HG02588 (cell line): ENCODE results near the gene VEPH1.

Source experiments
- ATAC-seq: cut with Tn5 transposase; IDR thresholded peaks from one replicate; pipeline ENCODE4 v1.9.1; 2021; ENCODE audit warnings: mild to moderate bottlenecking, moderate library complexity; ENCODE audit not compliant: unreplicated experiment

The VEPH1 gene

GRCh38 chr3:157479464-157480243 lies 23.6 kb downstream of the VEPH1 start:
- ATAC-seq: no peak

DNA sequence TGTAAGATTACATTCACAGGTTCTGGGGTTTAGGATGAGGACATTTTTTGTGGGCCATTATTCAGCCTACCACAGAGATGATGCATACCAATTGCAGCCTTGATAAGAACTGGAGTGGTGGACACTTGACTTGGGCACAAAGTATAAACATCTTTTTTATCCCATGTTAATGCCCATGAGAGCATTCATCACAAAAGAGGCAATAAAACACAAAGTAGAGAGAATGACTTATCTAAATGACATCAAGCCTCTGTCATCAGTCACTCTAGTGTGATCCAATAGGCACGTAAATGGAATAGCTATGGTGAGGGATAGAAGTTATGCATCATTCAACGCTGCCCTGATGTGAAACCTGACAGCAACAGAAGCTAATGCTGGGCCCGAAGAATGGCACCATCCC lies 25.8 kb downstream of the VEPH1 start:
- ATAC-seq: no peak

GRCh38 chr3:157475921-157476414 lies 27.2 kb downstream of the VEPH1 start:
- ATAC-seq: no peak

GRCh38 chr3:157472648-157473047 lies 30.6 kb downstream of the VEPH1 start:
- no peak for ATAC-seq

DNA sequence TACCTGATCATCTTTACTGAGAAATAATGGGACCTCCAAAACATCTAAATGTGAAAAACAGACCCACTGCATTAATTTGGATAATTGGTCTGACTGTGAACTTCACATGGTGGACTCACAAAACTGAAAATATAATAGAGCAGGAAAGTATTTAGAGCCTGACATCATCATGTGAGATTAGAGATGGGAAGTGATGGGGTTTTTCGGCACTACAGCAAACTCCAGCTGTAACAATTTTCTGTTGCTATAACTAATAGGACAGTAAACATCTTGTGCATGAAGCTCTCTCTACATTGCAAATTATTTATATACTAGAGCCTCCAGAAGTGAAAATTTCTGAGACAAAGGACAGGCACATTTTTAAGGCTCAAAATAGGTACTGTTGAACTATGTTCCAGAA lies 32.2 kb downstream of the VEPH1 start:
- ATAC-seq: no peak

GRCh38 chr3:157469561-157470294 lies 33.5 kb downstream of the VEPH1 start:
- ATAC-seq: no peak

DNA sequence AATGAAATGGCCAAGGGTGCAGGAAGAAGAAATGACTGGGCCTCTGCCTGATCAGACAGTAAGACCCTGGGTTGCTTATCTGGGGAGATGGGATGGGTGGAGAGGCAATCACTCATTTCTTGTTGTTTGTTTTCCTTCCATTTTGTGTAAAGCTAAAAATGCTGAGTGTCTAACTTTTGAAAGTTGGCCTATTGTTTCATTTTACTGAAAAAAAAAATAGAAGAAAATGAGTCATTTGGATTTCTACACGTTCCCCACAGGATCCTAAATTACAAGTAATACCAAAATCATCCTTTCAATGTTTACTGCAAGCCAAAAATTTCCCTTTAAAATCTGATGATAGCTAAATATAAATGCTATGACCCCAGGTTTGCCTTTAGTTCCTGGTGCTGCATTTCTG lies 36.0 kb downstream of the VEPH1 start:
- no peak for ATAC-seq

- ATAC-seq: no peak
Observed at GRCh38 chr3:157465741-157466140, 37.5 kb downstream of the VEPH1 start.

GRCh38 chr3:157464321-157464720 lies 38.9 kb downstream of the VEPH1 start:
- no peak for ATAC-seq

DNA sequence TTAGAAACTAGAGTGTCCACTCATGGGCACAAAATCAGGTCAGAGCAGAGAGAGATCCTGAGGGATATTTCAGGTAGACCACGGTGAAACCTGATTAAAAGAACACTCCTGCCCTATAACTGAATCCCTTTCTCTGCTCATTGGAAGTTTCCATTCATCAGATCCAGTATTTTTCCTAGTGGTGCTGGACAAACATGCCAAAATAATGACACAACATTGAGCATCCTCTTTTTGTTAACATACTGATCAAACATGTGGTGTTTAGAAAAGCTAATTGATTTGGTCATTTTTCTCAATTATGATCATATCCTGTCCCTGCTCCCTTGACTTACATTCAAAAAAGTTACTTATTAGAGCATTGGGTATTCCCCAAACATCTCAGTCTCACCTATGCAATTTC lies 39.4 kb downstream of the VEPH1 start:
- ATAC-seq: no peak

DNA sequence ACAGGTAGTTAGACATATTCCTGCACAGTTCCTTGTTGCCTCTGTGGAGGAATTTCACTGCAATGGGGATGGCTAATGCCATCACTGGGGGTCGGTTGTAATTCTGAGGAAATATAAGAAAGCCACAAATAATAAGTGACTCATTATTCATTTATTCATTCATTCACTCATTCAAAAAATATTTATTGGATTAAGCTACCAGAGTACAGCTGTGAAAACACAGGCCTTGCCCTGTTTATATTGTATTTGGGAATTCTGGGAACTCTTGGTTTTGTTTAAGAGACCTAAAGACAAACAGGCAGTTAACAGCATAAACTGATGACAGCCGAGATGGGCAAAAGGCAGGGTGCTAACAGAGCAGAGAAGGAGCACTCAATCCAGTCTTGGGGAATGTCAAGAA lies 43.0 kb downstream of the VEPH1 start:
- ATAC-seq: no peak

- no peak for ATAC-seq
Observed at GRCh38 chr3:157459706-157460105, 43.5 kb downstream of the VEPH1 start.

- no peak for ATAC-seq
Observed at GRCh38 chr3:157453824-157454223, 49.4 kb downstream of the VEPH1 start.

DNA sequence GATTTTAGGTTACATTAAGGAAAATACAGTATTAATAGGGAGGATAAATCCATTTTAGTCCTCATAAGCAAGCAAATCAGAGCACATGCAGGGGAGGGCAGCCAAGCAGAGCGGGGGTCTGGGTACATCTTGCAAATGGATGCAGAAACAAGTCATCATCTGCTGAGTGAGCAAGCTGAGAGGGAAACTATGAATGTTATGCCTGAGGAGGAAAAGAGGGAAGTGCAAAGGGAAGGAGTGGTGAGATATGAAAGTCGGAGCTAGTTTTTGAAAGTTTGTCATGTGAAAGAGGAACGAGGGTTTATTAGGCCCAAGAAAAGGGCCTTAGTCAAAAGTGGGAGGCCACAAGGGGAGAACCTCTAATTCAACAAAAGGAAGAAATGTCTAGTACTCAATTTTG lies 51.1 kb downstream of the VEPH1 start:
- ATAC-seq: no peak

- ATAC-seq: no peak
Observed at GRCh38 chr3:157447026-157447694, 56.1 kb downstream of the VEPH1 start.

DNA sequence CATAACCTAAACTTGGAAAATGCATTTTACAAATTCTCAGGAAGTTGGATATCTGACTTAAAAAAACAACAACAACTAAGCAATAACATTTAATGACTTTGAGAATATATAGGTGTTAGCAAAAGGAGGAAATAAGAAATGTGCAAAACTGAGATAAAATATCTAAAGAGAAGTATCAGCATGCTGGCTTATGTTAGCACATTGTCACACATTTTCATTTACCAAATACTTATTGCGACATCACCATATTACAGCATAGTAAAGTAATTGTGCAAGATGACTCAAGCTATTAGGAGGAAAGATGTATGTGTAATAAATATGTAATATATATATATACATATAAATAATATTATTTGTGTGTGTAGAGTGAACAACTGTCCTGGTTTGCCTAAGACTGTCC lies 57.4 kb downstream of the VEPH1 start:
- no peak for ATAC-seq

- ATAC-seq: no peak
Observed at GRCh38 chr3:157444797-157445184, 58.4 kb downstream of the VEPH1 start.

DNA sequence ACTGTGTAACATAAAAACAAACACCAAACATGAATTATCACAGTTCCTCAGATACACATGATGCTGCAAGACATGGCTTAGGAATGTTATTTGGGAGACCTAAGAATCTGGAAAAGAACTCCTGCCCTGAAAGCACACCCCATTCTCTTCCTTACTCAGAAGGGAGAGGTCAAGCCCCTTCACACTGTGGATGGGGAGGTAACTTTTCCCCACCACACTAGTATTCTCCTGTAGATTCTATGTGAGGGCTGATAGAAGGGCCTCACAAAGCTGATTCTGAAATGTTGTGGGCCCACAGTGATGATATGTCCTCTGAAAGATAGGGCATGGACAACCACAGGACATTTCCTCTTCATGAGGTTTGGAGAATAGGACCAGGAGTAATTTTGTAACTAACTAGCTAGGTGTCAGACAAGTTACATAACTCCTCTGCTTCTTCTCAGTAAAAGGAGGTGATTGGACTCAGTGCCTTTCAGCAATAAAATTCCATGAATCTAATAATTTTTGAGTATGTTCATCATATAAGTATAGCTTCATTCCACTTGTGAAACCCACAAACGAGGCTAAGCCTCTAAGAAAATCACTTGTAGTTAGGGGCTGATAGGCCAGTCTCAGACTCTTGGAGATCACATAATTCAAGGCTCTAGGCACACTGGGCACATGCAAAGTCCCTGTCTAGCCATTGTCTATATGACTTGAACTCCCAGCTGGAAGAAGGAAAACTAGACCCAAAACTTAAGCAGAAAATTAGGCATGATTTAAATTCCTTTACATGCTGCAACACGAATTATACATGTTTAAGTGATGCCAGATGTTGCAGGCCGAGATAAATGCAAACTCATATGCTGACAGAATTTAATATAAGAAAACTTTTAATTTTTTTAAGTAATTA lies 59.1 kb downstream of the VEPH1 start:
- ATAC-seq: no peak

DNA sequence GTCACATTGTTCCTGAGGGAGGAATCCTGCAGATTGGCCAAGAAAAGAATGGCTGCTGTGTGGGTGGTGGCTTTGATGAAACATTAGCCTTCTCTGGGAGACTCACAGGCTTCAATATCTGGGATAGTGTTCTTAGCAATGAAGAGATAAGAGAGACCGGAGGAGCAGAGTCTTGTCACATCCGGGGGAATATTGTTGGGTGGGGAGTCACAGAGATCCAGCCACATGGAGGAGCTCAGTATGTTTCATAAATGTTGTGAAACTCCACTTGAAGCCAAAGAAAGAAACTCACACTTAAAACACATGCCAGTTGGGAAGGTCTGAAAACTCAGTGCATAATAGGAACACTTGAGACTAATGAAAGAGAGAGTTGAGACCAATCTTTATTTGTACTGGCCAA lies 60.5 kb downstream of the VEPH1 start:
- ATAC-seq: no peak

GRCh38 chr3:157441102-157441624 lies 62.1 kb downstream of the VEPH1 start:
- no peak for ATAC-seq
